OCI-LY1 (cell line): ENCODE data around the gene WDR45.
A peak's percentile ranks its signal among the peaks of the same experiment; 100 is the strongest.

Experiments
- H2AFZ ChIP-seq: fragments of 200-600 bp; sonication (generic), shearing (Covaris generic); 2 replicates; pipeline ENCODE4 v1.6.0; 2014; ENCODE audit warnings: antibody characterized with exemption, mild to moderate bottlenecking, low read length
- H3F3A ChIP-seq: fragments of 200-600 bp; sonication (generic), shearing (Covaris generic); 2 replicates; pipeline ENCODE4 v1.6.0; 2014; ENCODE audit warnings: mild to moderate bottlenecking, antibody characterized with exemption, low read length, moderate library complexity; ENCODE audit not compliant: insufficient read depth
- H3K27ac ChIP-seq: fragments of 200-600 bp; sonication (generic); 2 replicates; pipeline ENCODE4 v1.5.1; 2014; ENCODE audit warnings: low read length, mixed run types, mild to moderate bottlenecking, low read depth; ENCODE audit not compliant: poor library complexity, severe bottlenecking
- H3K27me3 ChIP-seq: fragments of 200-600 bp; sonication (generic); 2 replicates; pipeline ENCODE4 v1.6.0; 2014; ENCODE audit warnings: antibody characterized with exemption, mild to moderate bottlenecking, low read length, moderate library complexity; ENCODE audit not compliant: insufficient read depth
- H3K36me3 ChIP-seq: fragments of 200-600 bp; sonication (generic); 2 replicates; pipeline ENCODE4 v1.6.1; 2014; ENCODE audit warnings: mild to moderate bottlenecking, antibody characterized with exemption, low read length, moderate library complexity, mixed read lengths; ENCODE audit not compliant: insufficient read depth
- H3K4me1 ChIP-seq: fragments of 200-600 bp; sonication (generic); 2 replicates; pipeline ENCODE4 v1.5.1; 2014; ENCODE audit warnings: mild to moderate bottlenecking, low read length, moderate library complexity; ENCODE audit not compliant: insufficient read depth, severe bottlenecking
- H3K4me2 ChIP-seq: fragments of 200-600 bp; sonication (generic), shearing (Covaris generic); 2 replicates; pipeline ENCODE4 v1.6.1; 2014; ENCODE audit warnings: low read length
- H3K4me3 ChIP-seq: fragments of 200-600 bp; sonication (generic); 2 replicates; pipeline ENCODE4 v1.5.1; 2014; ENCODE audit warnings: low read length, low read depth, mild to moderate bottlenecking, mixed read lengths; ENCODE audit not compliant: poor library complexity, severe bottlenecking
- H3K79me2 ChIP-seq: fragments of 200-600 bp; shearing (Covaris generic); 2 replicates; pipeline ENCODE4 v1.6.1; 2016; ENCODE audit warnings: mixed run types, low read length, mixed read lengths; ENCODE audit not compliant: insufficient read depth
- H3K9ac ChIP-seq: fragments of 200-600 bp; sonication (generic), shearing (Covaris generic); 2 replicates; pipeline ENCODE4 v1.6.1; 2014; ENCODE audit warnings: mild to moderate bottlenecking, low read length, mixed read lengths
- H3K9me2 ChIP-seq: fragments of 200-600 bp; sonication (generic), shearing (Covaris generic); 2 replicates; pipeline ENCODE4 v1.6.1; 2014; ENCODE audit warnings: low read depth, mild to moderate bottlenecking, low read length, mixed read lengths
- H3K9me3 ChIP-seq: fragments of 200-600 bp; shearing (Covaris generic); 2 replicates; pipeline ENCODE4 v1.6.1; 2014; ENCODE audit warnings: low read length, mixed read lengths
- H4K20me1 ChIP-seq: fragments of 200-600 bp; sonication (generic), shearing (Covaris generic); 2 replicates; pipeline ENCODE4 v1.6.0; 2016; ENCODE audit warnings: mild to moderate bottlenecking, low read length; ENCODE audit not compliant: insufficient read depth
- EZH2 ChIP-seq: fragments of 200-600 bp; sonication (generic), shearing (Covaris generic); IDR thresholded peaks from 2 replicates; pipeline ENCODE4 v1.8.0; 2017; ENCODE audit warnings: borderline replicate concordance, mixed run types, mild to moderate bottlenecking, antibody characterized with exemption, low read length, moderate library complexity, mixed read lengths
- TF ChIP-seq, protein P1 (sequence below): fragments of 200-600 bp; sonication (generic), shearing (Covaris generic); IDR thresholded peaks from 2 replicates; pipeline ENCODE4 v1.5.1; 2017; ENCODE audit warnings: mild to moderate bottlenecking, antibody characterized with exemption, low read length, moderate library complexity, mixed read lengths

The WDR45 gene

DNA sequence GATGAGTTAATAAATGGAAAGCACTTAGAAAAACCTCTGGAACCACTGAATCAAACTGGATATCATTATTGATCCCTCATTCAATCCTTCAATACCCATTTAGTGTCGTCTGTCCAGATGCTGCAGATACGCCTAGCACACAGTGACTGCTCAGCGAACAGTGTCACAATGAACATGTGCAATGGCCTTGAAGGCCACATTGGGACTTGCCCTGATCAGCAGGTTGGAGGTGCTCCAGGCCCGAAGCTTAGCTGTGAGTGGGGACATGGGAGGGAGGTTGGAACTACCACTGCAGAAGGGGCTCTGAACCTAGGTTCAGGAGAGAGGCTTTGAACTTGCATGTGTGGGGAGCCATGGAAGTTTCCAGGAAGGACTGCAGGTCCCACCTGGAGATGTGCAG is 26.6 kb upstream of the WDR45 start:
- Histone ChIP-seq H3K79me2 (no peaks in the 10 kb centered on the region), H3K4me2 (no peak overlapping the region), H3K9me2 (no peaks in the 10 kb centered on the region), H3K9me3 (no peaks in the 10 kb centered on the region), H3K4me3 (no peak overlapping the region), H3K27ac (no peak overlapping the region), H3K27me3 (no peaks in the 10 kb centered on the region), H3K4me1 (peaks cover 11% of the 10 kb centered on the region), H3F3A (no peaks in the 10 kb centered on the region), H4K20me1 (no peaks in the 10 kb centered on the region), H3K36me3 (peaks cover 9% of the 10 kb centered on the region), H3K9ac (no peak overlapping the region), H2AFZ (no peak overlapping the region)
- TF ChIP-seq, protein P1, sequence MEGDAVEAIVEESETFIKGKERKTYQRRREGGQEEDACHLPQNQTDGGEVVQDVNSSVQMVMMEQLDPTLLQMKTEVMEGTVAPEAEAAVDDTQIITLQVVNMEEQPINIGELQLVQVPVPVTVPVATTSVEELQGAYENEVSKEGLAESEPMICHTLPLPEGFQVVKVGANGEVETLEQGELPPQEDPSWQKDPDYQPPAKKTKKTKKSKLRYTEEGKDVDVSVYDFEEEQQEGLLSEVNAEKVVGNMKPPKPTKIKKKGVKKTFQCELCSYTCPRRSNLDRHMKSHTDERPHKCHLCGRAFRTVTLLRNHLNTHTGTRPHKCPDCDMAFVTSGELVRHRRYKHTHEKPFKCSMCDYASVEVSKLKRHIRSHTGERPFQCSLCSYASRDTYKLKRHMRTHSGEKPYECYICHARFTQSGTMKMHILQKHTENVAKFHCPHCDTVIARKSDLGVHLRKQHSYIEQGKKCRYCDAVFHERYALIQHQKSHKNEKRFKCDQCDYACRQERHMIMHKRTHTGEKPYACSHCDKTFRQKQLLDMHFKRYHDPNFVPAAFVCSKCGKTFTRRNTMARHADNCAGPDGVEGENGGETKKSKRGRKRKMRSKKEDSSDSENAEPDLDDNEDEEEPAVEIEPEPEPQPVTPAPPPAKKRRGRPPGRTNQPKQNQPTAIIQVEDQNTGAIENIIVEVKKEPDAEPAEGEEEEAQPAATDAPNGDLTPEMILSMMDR = no peak
- TF ChIP-seq EZH2 = no peak

DNA sequence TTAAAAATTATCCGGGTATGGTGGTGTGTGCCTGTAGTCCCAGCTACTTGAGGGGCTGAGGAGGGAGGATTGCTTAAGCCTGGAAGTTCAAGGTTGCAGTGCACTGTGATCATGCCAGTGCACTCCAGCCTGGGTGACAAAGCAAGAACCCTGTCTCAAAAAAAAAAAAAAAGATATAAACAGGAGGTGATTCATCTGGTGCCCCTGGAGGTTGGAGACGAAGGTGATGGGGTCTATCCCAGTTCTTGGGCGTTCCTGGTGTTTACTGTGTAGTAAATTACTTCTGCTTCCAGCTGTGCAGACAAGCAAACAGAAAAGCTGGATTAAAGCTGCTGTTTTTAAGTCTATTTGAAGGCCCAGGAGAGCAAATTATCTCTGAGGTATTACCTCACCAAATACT is 23.9 kb upstream of the WDR45 start:
- H3K4me2 ChIP-seq = no peak overlapping the region
- H3K9me2 ChIP-seq = no peaks in the 10 kb centered on the region
- peaks cover 16% of the 10 kb centered on the region for H3K4me1 ChIP-seq
- H3K4me3 ChIP-seq = no peak overlapping the region
- no peaks in the 10 kb centered on the region for H3K9me3 ChIP-seq
- no peaks in the 10 kb centered on the region for H3K79me2 ChIP-seq
- H2AFZ ChIP-seq = no peak overlapping the region
- no peak overlapping the region for H3K27ac ChIP-seq
- no peaks in the 10 kb centered on the region; the same call in 1 of the 2 replicates for H3K36me3 ChIP-seq
- H4K20me1 ChIP-seq = no peaks in the 10 kb centered on the region
- no peak overlapping the region for H3K9ac ChIP-seq
- TF ChIP-seq, protein P1 = no peak
- no peak for TF ChIP-seq EZH2
- H3F3A ChIP-seq = no peaks in the 10 kb centered on the region
- H3K27me3 ChIP-seq = no peaks in the 10 kb centered on the region

DNA sequence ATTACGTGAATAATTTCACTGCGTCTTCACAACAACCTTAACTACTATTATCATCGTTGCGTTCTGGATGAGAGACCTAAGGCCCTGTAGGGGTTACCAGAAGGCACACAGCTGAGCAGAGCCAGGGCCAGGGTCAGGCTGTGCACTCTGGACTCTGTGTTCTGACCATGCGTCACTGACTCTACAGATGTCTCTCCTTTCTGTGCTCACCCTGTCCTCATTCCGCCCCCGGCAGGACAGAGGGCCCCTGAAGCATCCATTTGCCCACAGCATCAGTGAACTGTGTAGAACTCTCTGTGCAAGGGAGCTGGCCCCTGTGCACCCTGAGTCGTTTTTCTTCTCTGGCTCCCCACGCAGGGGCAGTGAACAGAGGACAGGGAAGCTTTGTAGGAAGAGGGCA is 22.5 kb upstream of the WDR45 start:
- no peaks in the 10 kb centered on the region for H3K27me3 ChIP-seq
- no peaks in the 10 kb centered on the region for H3F3A ChIP-seq
- no peaks in the 10 kb centered on the region; the same call in 1 of the 2 replicates for H3K36me3 ChIP-seq
- peak overlapping the region; percentile 87 for H3K4me3 ChIP-seq
- H3K27ac ChIP-seq = peak overlapping the region; percentile 51
- H3K9me3 ChIP-seq = no peaks in the 10 kb centered on the region
- H4K20me1 ChIP-seq = no peaks in the 10 kb centered on the region
- peak overlapping the region; percentile 82; the same call in 1 of the 2 replicates for H3K9ac ChIP-seq
- H3K9me2 ChIP-seq = no peaks in the 10 kb centered on the region
- TF ChIP-seq EZH2 = no peak
- TF ChIP-seq, protein P1 = no peak
- no peaks in the 10 kb centered on the region for H3K79me2 ChIP-seq
- no peak overlapping the region for H2AFZ ChIP-seq
- H3K4me2 ChIP-seq = peak overlapping the region; percentile 98
- peaks cover 16% of the 10 kb centered on the region for H3K4me1 ChIP-seq
